HG02623 (cell line): ENCODE results near the gene CIAO3.
"Not testable (repeated sequence)": the region's sequence is repeated elsewhere in the genome, so short reads cannot be mapped to it uniquely, and the experiment has no call there.

Experiments used
- ATAC-seq: cut with Tn5 transposase; IDR thresholded peaks from one replicate; pipeline ENCODE4 v1.9.1; 2021; ENCODE audit warnings: moderate library complexity; ENCODE audit not compliant: unreplicated experiment

CIAO3 gene

GRCh38 chr16:725041-725376 lies 15.8 kb downstream of the CIAO3 start:
- ATAC-seq: no peak

DNA sequence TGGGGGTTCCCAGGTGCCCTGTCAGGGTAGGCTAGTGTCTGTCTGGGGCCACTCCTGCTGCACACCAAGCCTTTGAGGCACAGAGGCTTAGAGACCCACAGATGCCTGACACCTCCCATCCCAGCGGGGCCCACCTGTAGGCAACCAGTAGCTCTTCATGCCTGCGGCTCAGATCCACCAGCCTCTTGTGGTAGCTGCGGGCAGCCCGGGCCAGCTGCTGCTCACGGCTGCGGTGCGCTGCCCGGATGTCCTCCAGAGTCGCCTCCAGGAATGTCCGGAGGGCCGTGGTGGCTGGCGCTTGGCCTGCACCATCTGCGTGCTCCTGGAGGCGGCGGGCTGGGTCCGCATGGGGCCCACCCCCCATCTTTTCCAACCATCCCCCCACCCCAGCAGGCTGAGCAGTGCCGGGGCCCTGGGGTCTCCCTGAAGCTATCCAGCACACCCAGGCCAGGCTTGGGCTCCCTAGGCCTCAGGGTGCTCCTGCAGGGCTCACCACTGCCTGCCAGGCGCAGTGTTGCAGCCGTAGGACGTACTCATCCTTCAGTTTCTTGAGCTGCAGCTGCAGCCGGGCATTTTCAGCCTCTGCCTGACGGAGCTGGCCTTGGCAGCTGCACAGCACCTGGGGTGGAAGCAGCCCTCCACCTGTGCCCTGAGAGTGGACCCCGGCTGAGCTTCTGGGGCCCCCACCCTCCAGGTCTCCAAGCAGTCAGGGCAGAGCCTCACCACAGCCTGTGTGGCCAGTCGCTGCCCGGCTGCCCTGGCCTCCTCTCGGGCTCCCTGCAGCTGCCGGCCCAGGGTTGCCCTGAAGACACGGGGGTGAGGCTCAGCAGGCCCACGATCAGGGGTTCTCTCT lies 16.4 kb downstream of the CIAO3 start:
- ATAC-seq: no peak

DNA sequence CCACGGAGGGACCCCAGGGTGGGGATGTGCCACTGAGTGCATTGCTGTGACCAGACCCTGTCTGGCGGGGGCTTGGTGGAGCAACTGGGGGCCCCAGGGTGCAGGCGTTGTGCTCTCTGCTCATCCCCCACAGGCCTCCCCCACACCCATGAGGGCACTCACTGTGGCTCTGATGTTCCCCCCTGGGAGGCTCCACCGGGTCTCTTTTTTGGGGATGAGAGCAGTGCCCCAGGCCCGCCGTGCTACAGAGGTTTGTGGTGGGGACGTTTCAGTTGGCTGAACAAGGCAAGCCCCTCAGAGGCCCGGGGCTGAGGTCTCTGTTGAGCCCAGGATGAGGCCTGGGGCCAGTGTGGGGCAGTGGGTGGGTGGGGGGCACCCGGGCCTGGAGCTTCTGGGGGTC lies 17.1 kb downstream of the CIAO3 start:
- no peak for ATAC-seq

DNA sequence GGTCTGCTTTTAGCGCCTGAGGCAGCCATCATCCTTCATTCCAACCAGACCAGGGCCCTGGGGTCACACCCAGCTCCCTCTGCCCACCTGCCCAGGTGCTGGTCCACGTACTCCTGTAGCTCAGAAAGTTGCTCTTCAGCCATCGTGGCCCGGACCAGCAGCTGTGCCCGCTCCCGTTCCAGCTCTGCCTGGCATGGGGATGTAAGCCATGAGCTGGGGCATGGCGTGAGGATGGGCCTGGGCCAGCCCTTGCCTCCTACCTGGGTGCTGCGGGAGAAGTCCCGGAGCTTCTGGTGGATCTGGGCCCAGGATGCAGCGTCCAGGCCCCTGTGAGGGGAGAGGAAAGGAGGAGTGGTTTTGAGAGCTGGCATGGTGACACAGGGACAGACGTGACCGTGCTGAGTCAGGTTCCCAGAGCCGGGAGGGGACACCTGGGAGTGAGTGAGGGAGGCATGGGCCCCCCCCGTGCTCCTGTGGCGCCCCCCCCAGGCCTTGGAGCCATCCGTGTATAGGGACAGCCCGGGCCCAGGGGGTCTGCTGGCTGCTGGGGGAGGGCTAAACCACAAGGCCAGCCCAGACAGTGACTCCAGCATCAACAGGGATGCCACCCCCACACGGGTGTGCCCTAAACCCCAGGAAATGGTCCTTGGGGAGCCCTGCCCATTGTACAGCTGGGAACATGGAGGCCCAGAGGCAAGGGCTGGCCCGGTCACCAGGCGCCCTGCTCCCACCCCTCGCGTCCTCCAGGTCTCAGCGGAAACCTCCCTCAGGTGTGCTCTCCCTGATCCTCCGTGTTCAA lies 17.8 kb downstream of the CIAO3 start:
- ATAC-seq: no peak

DNA sequence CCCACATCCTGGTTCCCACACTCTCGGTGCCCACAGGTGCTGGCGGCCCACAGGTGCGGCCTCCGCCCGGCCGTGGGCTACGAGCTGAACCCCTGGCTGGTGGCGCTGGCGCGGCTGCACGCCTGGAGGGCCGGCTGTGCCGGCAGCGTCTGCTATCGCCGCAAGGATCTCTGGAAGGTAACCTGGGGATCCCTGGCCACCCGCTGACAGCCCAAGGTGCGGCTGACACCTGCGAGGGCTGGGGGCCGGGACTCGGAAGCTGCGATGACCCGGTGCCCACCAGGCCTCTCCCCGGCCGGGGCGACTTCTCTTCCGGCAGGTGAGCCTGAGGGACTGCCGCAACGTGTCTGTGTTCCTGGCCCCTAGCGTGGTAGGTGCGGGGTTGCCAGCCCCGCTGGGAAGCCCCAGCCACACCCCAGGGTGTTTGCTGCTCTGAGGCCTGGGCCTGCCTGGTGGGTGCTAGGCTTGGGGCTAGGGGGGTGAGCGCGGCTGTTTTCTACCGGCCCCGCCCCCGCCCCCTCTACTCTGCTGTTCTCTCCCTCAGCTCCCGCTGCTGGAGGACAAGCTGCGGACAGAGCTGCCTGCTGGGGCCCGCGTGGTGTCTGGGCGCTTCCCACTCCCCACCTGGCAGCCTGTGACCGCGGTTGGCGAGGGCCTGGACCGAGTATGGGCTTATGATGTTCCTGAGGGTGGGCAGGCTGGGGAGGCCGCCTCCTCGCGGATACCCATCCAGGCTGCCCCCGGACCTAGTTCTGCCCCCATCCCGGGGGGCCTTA lies 18.8 kb downstream of the CIAO3 start:
- ATAC-seq: no peak

DNA sequence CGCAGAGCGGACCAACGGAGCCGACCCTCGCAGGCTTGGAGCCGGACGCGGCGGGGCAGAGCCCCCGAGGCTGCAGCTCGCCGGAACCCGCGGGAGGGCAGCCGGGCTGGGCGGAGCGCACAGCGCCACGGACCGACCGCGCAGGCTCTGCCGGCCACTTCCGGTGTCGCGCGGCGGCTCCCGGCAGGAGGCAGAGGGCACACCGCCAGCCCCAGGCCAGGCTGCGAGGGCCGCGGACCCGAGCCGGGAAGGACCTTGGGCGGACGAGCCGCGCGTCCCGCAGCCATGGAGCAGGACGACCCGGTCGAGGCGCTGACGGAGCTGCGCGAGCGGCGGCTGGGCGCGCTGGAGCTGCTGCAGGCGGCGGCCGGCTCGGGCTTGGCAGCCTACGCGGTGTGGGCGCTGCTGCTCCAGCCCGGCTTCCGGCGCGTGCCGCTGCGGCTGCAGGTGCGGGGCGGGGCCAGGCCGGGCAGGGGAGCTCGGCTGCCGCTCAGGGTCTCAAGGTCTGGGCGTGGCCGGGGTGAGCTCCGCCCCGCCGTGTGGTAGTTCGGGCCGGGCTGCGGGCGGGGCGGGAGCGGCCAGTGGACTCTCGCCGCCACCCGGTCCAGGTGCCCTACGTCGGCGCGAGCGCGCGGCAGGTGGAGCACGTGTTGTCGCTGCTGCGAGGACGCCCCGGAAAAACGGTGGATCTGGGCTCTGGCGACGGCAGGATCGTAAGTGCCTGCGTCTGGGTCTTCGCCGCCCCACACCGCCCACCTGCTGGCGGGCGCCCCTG lies 19.6 kb downstream of the CIAO3 start, which contains the start of gene ANTKMT:
ANTKMT (plus strand) TSS at position 157 of the 775 bp plus-strand sequence; CDS start at position 286, 129 bp downstream.
- ATAC-seq: peak; percentile 60

DNA sequence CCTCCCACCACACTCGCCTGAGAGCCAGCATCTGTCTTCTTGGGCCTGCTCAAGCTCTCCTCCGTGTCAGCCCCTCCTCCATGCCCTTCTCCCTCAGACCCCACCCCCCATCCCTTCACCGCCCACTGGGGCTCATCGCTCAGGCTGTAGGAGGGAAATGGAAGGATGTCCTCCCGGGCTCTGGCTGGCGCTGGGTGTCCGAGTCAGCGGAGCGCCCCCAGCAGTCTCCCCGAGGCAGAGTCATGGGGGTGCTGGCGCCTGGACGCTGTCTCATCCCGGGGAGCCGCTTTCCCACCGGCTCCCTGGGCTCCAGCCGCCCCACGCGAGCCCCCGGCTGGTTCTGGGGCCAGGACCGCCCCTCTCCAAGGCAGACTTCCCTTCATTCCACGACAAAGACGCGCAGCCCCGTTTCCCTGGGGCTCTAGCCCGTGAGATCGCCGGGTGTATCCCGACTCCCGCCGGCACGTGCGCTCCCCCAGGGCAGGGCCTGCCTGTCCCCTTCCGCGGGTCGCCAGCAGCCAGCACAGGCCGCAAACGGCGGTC lies 20.3 kb downstream of the CIAO3 start:
- ATAC-seq: peak; percentile 12

DNA sequence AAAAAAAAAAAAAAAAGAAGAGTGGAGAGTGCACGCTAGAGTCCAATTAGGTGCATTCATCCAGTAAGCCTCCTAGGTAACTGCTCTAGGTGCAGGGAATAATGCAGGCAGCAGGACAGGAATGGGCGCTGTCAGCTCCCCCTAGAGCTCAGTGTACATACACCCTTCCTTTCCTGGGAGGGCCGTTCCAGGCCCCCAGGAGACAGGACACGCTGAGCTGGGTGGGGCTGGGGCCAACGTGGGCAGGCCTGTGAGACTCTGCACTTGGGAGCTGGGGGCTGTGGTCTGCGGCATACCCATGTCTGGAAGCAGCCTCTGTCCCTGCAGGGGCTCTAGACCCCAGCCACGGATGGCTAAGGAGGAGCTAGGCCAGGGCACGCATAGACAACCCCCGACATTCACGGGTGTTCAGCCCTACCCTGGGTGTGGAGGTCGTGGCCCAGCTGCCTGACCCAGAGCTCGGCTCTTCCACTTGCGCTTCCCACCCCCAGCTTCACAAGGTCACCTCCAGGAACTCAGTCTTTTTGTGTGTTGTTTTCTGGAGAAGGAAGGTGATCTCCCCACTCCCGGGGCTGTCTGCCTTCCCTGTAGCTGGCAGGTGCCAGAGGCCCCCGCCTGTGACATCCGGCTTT lies 20.9 kb downstream of the CIAO3 start:
- ATAC-seq: no peak

- ATAC-seq: no peak
Measured at GRCh38 chr16:718922-719321, 21.9 kb downstream of the CIAO3 start.

- ATAC-seq: no peak
Measured at GRCh38 chr16:718389-718788, 22.4 kb downstream of the CIAO3 start.

DNA sequence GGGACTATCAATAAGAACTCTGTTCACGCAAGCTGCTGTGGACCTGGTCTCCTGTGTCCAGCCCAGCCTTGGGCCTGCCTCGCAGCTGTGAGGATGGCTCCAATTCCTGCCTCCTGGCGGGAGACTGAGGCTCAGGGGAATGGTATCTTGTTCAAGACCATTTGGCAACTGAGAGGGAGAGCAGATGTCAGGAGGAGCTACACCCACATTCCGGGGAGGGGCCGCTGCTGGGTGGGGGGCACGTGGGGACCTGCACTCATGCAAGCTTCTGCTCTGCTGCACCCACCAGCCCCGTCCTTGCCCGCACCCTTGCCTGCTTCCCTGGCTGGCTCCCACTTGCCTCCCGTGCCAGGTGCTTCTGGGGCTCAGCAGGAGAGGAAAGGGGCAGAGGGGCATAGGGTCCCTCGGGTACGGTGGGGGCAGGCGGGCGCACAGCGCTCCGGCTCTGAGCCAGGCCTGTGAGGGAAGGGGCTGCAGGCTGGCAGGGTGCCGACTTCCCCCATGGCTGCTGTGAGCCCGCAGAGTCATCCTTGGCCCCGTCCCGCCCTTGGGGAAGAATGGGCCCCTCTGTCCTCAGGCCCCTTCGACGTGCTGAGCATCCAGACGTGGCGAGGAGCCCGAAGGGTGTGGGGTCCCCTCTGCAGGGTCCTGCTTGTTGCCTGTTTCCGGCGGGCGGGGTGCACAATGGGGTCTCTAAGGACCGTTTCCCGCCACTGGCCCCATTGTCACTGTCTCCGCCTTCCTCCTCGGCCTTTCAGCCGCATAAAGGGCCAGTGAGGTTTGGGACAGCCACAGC lies 23.1 kb downstream of the CIAO3 start:
- ATAC-seq: no peak

- no peak for ATAC-seq
Measured at GRCh38 chr16:716768-717325, 23.9 kb downstream of the CIAO3 start.

DNA sequence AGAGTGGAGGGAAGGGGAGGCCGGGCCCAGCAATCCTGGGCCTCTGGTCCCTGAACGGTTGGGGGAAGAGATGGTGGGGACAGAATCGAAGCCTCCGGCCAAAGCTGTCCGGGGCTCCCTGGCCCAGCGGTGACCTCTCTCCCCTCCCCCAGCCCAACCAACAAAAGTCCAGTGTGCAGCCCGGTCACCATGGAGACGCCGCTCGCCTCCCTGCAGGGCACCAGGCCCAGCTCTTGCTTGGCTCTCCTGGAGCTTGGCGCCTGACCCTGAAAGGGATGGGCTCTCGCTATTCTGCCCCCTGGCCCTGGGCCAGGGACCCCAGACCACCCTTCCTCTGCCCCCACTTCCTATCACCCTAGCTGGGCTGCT lies 24.6 kb downstream of the CIAO3 start:
- ATAC-seq: no peak

GRCh38 chr16:715477-716199 lies 25.2 kb downstream of the CIAO3 start:
- no peak for ATAC-seq

DNA sequence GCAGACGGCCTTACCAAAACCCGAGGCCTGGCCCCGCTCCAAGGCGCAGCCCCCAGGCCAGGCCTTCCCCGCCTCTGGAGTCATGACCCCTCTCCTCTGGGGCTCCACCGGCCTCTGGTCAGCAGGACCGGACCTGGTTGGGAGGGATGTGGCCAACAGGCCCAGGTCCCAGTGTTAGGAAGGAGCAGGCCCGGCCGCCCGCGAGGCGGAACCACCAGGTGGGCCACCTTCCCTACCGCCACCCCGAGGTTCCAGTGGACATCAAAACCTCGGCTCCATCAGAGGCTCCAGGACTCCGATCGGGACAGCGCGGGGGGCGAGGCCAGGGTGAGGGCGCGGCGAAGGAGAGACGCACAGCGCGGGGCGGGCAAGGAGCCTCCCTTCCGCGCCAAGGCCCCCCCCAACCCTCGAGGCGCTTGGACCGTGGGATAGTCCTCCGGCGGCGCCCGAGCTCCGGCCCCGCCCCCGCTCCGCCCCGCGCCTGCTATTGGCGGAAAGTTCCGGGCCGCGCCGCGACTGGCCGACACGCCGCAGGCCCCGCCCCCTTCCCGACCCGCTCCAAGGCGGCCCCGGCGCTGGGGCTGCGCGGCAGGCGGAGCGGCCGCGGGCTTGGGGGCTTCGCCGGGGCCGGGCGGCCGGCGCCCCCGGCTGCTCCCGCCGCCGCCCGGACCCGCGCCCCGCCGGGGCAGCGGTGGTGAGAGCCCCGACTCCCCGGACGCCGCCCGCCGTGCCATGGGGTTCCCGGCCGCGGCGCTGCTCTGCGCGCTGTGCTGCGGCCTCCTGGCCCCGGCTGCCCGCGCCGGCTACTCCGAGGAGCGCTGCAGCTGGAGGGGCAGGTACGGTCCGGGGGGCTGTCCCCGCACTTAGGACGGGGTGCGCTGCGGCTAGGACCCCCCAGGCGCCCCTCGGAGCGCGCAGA lies 26.0 kb downstream of the CIAO3 start, which contains the start of gene METRN:
METRN (plus strand) TSS at position 561 of the 919 bp plus-strand sequence; CDS start at position 733, 172 bp downstream.
- peak; percentile 53 for ATAC-seq

GRCh38 chr16:714079-714478 lies 26.7 kb downstream of the CIAO3 start:
- ATAC-seq: no peak

DNA sequence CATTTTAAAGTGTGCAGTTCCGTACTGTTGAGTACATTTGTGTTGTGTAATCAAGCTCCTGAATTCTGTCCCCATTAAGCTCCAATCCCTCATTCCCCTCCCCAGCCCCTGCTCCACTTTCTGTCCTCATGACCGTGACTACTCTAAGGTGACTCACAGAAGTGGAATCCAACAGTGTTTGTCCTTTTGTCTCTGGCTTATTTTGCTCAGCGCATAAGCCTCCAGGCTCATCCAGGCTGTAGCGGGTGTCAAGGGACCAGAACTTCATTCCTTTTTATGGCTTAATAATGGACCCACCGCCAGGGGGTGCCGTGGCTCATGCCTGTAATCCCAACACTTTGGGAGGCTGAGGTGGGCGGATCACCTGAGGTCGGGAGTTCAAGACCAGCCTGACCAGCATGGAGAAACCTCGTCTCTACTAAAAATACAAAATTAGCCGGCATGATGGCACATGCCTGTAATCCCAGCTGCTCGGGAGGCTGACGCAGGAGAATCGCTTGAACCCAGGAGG lies 28.0 kb downstream of the CIAO3 start:
- ATAC-seq: not testable (repeated sequence)
